ENCODE measurements around the gene LRRN4. TPM values are rescaled to one million over a fixed set of nuclear protein-coding genes. Genes with fewer than 3 reads are reported as not detected.

LRRN4 gene
- total and polyA plus RNA-seq, 2 of the 4 experiments (the other 2 are of a cell fraction): under 0.01 to 0.19 TPM

- no peaks in the 10 kb centered on the region; the same call in 1 of the 2 replicates for H3K4me1 ChIP-seq (ENCODE audit: control insufficient read depth, insufficient read depth, low read length)
- H2BK5ac ChIP-seq (ENCODE audit: low read depth, low read length, poor library complexity, severe bottlenecking): no peak overlapping the region
- H3K9me1 ChIP-seq (ENCODE audit: insufficient read depth, low read length): peaks cover 3% of the 10 kb centered on the region; the same call in 1 of the 2 replicates
- peaks cover 0 to 3% of the 10 kb centered on the region in 2 experiments; a peak in 1 of 4 replicates for H3K79me1 ChIP-seq (ENCODE audit: low read depth in 1 of 2, low read length in 2 of 2)
- no peak overlapping the region for H3K4ac ChIP-seq (ENCODE audit: low read depth, low read length)
- H2BK20ac ChIP-seq (ENCODE audit: low read depth, low read length): no peak overlapping the region
- H3K56ac ChIP-seq (ENCODE audit: extremely low read depth, insufficient read depth, low read length): no peak overlapping the region
- H4K20me1 ChIP-seq (ENCODE audit: insufficient read depth, low read length): no peaks in the 10 kb centered on the region
- H2AFZ ChIP-seq (replicated peaks; ENCODE audit: low read length, poor library complexity): no peak overlapping the region
- no peak overlapping the region for H2BK120ac ChIP-seq (ENCODE audit: low read depth, low read length)
- DNase-seq: no peak
- no peaks in the 10 kb centered on the region for H3K27me3 ChIP-seq (ENCODE audit: control insufficient read depth, insufficient read depth, low read length)
- H2BK15ac ChIP-seq (ENCODE audit: low read depth, low read length): no peak overlapping the region
- no peak overlapping the region for H2AK5ac ChIP-seq (ENCODE audit: low read depth, low read length)
- dilution Hi-C loops (cut with HindIII; ENCODE audit: low sequenced_read_pairs, unreplicated experiment): no loop called here
- no peak overlapping the region for H3K14ac ChIP-seq (replicated peaks; ENCODE audit: low read depth, low read length)
- in situ Hi-C loops (cut with MboI; ENCODE audit: low sequenced_read_pairs): no loop called here
- H3K9ac ChIP-seq (ENCODE audit: low read depth, low read length): no peak overlapping the region
- no peak overlapping the region for H3K4me3 ChIP-seq (ENCODE audit: insufficient read depth, low read depth, low read length)
- CTCF ChIA-PET: no interaction called here
- no peak overlapping the region for H4K8ac ChIP-seq (ENCODE audit: low read depth in 2 of 2, low read length in 2 of 2)
- no peak overlapping the region for H2AK9ac ChIP-seq (replicated peaks; ENCODE audit: low read depth, low read length, poor library complexity)
- intact Hi-C loops (cut with micrococcal nuclease): no loop called here
- H3K27ac ChIP-seq (ENCODE audit: insufficient read depth, low read length): no peak overlapping the region
- no TSS peak for BruUV-seq (replicated peaks)
- POLR2A ChIA-PET (ENCODE audit: unreplicated experiment): no interaction called here
- 78% methylated on average over 35 of the region's 67 CpGs; no CpG with 5 or more reads in 1 of the 2 experiments for WGBS, 2 experiments (ENCODE audit: extremely low coverage in 2 of 2, insufficient read length in 1 of 2)
- no peak overlapping the region for H3K4me2 ChIP-seq (ENCODE audit: low read depth, low read length)
- no peaks in the 10 kb centered on the region for H3K9me3 ChIP-seq (ENCODE audit: control insufficient read depth, insufficient read depth, low read length)
- H4K5ac ChIP-seq (ENCODE audit: low read depth, low read length): no peak overlapping the region
- ATAC-seq (ENCODE audit: low read depth): no peak
- no peak overlapping the region for H4K91ac ChIP-seq (ENCODE audit: insufficient read depth, low read depth, low read length)
- no peak overlapping the region for H3K18ac ChIP-seq (ENCODE audit: low read depth, low read length)
- H3K23ac ChIP-seq (ENCODE audit: low read depth, low read length): no peak overlapping the region
- peaks cover 35% of the 10 kb centered on the region for H3K36me3 ChIP-seq (ENCODE audit: control insufficient read depth, insufficient read depth, low read length)
- no peak for TF ChIP-seq RCOR1 (IDR thresholded peaks at IDR 0.05; ENCODE audit: insufficient replicate concordance, low read length)
- TF ChIP-seq RFX5 (IDR thresholded peaks at IDR 0.05; ENCODE audit: low read depth, low read length): no peak
- no peak for TF ChIP-seq NFE2L2 (IDR thresholded peaks at IDR 0.05; ENCODE audit: low read depth, low read length)
- no peak for TF ChIP-seq MXI1 (IDR thresholded peaks at IDR 0.05; ENCODE audit: borderline replicate concordance, low read depth, low read length)
- TF ChIP-seq FOS (IDR thresholded peaks at IDR 0.05; ENCODE audit: low read depth, low read length): no peak
- TF ChIP-seq SMC3 (IDR thresholded peaks at IDR 0.05; ENCODE audit: low read depth, low read length): no peak
- no peak for TF ChIP-seq USF2 (IDR thresholded peaks at IDR 0.05; ENCODE audit: low read depth, low read length)
- no peak for TF ChIP-seq POLR2A (IDR thresholded peaks at IDR 0.05; ENCODE audit: low read depth, low read length)
- TF ChIP-seq MAZ (IDR thresholded peaks at IDR 0.05; ENCODE audit: borderline replicate concordance, low read depth, low read length): no peak
- no peak for TF ChIP-seq ELK1 (IDR thresholded peaks at IDR 0.05; ENCODE audit: borderline replicate concordance, low read depth, low read length)
- no peak for TF ChIP-seq MAFK (IDR thresholded peaks at IDR 0.05; ENCODE audit: low read depth, low read length)
- TF ChIP-seq RAD21 (IDR thresholded peaks at IDR 0.05; ENCODE audit: low read length): no peak
- TF ChIP-seq CHD1 (IDR thresholded peaks at IDR 0.05; ENCODE audit: low read depth, low read length): no peak
- TF ChIP-seq BHLHE40 (IDR thresholded peaks at IDR 0.05; ENCODE audit: low read depth, low read length): no peak
- TF ChIP-seq CTCF (conservative IDR thresholded peaks at IDR 0.05; ENCODE audit: low read depth, low read length): no peak
Measured at GRCh38 chr20:6040958-6041807, 12.7 kb downstream of the LRRN4 start.

Measured in IMR-90 (cell line).